NK-92 (cell line): ENCODE results near the gene HPCA.
"Not testable (repeated sequence)": the region's sequence is repeated elsewhere in the genome, so short reads cannot be mapped to it uniquely, and the experiment has no call there.

Experiments
- DNase-seq: peaks from one replicate; lab custom pipeline; 2025; ENCODE audit not compliant: unreplicated experiment; lab: John Stamatoyannopoulos, UW

Gene HPCA

DNA sequence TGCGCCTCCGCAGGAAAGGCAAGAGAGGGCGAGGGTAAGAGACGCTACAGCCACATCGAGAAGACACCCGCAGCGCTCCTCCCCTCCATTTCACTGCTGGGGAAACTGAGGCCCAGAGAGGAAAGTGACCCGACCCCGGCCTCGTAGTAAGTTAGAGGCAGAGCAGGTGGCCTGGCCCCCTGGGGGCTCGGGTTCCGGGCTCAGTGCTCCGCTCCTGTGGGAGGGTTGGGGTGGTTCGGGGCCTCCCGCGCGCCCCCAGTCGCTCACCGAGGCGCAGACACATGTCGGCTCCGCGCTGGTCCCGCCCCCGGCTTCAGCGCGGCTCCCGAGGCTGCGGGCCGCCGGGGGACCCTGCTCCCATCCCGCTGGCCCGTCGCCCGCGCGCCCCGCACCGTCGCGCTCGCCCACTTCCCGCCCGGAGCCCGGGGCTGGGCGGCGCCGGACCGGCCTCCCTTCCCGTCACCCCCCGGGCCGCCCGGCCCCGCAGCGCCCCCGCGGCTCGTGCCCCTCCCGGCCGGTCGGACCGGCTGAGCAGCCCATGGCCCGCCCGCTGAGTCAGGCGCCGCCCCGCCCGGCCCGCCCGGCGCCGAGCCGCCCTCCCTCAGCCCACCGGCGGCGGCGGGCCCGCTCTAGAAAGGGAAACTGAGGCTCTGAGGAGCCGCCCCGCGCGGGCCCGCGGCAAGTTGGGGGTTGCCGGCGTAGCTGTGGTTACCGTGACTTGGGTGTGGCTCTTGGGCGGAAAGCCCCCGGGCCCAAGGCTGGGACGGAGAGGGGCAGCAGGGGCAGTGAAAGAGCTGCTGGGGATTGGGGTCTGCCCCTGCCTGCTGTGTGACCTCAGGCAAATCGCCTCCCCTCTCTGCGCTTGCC is 14.9 kb downstream of the HPCA start, which contains the start of gene TMEM54:
Gene TMEM54 (minus strand): TSS at position 434 of the 867 bp plus-strand sequence. CDS start 151 bp downstream, at position 283.
- no peak for DNase-seq

- no peak for DNase-seq
Measured at GRCh38 chr1:32901823-32902534, 15.7 kb downstream of the HPCA start.

- no peak for DNase-seq
Measured at GRCh38 chr1:32902535-32902920, 16.2 kb downstream of the HPCA start.

GRCh38 chr1:32903991-32904785 is 17.9 kb downstream of the HPCA start:
- no peak for DNase-seq

DNA sequence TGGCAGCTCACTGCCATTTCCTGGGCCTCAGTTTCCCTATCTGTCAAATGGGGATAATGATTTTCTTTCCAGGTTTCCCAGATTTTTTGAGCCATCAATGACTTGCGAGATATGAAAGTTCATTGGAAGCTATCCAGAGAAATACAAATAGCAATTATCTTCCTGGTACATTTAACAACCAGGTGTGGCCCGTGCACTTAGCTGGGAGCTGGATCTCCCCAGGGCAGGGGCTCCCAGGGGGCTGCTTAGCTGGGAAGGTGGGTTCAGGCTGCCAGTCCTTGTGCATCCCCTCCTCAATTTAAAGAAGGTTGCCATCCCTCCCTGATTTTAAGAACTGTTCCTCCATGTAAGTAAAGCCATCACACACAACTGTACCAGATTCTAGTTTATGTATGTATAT is 18.5 kb downstream of the HPCA start:
- DNase-seq: no peak

DNA sequence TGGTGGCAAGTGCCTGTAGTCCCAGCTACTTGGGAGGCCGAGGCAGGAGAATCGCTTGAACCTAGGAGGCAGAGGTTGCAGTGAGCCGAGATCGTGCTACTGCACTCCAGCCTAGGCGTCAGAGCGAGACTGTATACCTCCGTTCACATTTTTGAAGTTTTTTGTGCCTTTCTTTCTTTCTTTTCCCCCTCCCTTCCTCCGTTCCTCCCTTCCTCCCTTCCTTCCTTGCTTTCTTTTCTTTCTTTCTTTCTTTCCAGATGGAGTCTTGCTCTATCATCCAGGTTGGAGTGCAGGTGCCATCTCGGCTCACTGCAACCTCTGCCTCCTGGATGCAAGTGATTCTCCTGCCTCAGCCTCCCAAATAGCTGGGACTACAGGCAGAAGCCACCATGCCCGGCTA is 19.3 kb downstream of the HPCA start:
- not testable (repeated sequence) for DNase-seq

- DNase-seq: no peak
Measured at GRCh38 chr1:32906654-32907053, 20.4 kb downstream of the HPCA start.

DNA sequence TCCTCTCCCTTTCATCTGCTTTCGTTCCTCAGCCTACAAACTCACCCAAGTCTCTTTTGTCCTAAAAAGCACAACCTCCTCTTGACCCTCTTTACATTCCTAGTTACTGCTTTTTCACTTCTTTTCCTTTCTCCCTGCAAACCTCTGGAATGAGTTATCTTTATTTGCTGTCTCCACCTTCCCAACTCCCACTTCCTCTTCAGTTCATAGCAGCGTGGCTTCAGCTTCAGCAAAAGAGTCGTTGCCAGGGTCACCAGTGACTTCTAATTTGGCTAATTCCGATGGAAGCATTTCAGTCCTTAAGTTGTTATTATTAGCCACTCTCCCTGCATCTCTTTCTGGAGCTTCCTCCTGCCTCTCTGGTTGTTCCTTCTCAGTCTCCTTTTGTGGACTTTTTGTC is 21.1 kb downstream of the HPCA start:
- DNase-seq: no peak

DNA sequence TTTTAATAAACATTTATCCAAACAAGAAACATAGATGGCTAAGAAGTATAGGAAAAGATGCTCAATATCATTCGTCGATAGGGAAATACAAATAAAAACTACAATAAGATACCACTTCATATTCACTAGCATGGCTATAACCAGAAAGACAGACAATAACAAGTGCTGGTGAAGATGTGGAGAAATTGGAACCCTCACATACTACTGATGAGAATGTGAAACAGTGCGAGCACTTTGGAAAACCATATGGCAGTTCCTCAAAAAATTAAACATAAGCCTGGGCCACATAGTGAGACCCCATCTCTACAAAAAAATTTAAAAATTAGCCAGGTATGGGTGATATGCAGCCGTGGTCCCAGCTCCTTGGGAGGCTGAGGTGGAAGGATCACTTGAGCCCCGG is 24.0 kb downstream of the HPCA start:
- no peak for DNase-seq

GRCh38 chr1:32915766-32916706 is 29.7 kb downstream of the HPCA start:
- DNase-seq: no peak

DNA sequence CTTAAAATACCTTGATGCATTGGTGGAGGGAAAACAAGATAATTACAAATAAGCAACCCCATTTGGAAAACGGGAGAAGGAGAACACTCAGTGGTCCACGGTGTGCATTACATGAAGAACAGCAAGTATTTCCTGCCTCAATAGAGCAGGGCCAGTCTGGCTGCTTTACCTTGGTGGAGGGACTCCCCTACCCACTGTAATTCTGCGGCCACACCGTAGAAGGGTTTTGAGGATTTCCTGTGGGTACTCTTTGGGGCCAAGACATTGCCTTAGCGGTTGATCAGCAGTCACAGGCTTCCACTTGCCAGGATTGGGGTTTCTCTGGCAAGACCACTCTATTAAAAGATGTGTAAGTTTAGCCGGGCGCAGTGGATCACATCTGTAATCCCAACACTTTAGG is 31.2 kb downstream of the HPCA start:
- DNase-seq: no peak

DNA sequence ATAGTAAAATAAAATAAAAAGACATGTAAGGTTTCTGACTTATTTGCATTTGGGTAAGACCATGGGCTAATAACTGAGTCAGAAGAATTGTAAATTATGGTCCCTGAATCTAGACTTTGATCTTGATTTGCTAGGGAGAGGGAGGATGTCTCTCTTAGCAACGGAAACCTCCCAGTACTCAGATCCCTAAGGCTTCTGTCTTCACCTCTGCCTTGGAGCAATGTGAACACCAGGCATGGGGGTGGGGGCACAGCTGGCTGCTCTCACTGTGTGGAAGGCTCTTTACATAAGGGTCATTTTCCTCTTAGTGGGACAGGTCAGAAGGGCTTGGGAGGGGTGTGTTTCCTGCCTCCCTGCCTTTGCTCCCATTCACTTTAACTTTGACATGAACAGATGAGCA is 31.9 kb downstream of the HPCA start:
- no peak for DNase-seq

GRCh38 chr1:32919811-32920733 is 33.8 kb downstream of the HPCA start:
- no peak for DNase-seq

DNA sequence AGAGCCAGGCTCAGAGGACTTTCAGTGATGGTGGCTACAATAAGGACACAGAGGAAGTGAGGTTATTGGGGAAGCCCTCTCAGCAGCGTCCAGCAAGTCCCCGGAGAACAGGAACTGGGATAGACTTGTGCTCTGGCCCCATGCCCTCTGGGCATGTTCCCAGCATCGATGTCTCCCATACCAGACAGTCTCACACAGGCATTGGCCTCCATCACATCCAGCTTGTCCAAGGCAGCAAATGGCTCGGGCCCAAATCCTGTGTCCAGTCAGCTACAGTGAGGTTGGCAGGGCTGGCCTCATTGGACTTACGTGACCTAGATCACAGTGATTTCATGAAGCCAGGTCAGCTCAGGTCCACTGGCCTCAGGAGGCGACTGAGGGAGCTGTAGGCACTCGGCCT is 34.5 kb downstream of the HPCA start:
- DNase-seq: no peak

DNA sequence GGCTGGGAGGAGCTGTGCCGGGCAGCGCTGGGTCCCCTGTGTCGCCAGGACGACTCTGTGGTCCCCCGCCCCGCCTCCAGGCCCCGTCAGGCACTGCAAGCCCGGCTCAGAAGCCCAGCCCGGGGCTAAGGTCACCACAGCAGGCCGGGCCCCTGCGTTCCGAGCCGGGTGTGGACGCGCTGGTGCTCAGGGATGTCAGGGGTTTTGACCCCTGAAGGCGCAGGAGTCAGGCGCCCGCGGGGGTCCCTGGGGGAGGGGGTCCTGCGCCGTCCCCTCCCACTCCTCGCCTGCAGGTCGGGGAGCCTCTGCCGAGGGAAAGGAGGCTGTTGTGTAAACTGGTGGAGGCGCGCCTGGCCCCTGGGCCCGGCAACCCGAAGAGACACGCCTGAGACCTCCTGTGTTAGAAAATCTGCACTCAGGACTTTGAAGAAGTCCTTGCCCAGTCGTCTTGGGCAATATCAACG is 38.6 kb downstream of the HPCA start:
- DNase-seq: no peak

- no peak for DNase-seq
Measured at GRCh38 chr1:32925403-32926162, 39.3 kb downstream of the HPCA start.

DNA sequence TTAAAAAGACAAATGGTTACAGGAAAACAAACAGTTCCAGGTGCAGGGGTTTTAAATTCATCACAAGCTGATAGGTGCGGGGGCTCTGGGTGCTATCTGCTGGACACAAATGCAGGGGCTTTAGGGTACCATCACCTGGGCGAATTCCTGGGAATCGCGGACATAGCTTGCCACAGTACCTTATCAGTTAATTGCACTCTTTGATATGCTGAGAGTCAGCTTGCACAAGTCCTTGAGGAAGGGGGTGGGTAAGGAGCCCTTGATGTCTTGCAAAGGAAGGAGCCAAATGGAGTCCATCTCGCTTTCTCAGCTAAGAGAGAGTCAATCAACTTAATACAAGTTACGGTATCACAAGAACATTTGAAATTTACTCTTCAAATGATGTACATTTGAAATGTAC is 40.3 kb downstream of the HPCA start:
- DNase-seq: no peak

DNA sequence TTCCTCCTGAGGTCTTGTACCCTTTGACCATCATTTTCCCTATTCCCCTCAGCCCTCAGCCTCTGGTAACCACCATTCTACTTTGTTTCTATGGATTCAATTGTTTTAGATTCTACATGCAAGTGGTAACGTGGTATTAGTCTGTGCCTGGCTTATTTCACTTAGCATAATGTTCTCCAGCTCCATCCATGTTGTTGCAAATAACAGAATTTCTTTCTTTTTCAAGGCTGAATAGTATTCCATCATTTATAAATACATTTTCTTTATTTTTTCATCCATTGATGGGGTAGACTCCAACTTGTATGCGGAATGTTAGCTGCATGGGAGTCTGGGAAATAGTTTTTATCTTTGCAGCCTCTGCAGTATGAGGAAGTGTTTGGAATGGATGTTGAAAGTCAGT is 41.1 kb downstream of the HPCA start:
- no peak for DNase-seq

- DNase-seq: no peak
Measured at GRCh38 chr1:32928285-32928684, 42.0 kb downstream of the HPCA start.
